Right lobe of liver (tissue), 6 donors: ENCODE results near the gene FNDC3B. TPM values are rescaled to one million over a fixed set of nuclear protein-coding genes. Genes with fewer than 3 reads are reported as not detected.

Experiments
- ATAC-seq, 4 donors: fragments of 200-7000 bp; cut with Tn5 transposase; one replicate each; pipeline ENCODE4 v1.9.1; 2020; ENCODE audit warnings: mild to moderate bottlenecking in 4 of 4, moderate library complexity in 4 of 4
- DNase-seq, 3 donors: peaks; one replicate each; pipeline ENCODE4 v3.0.0-alpha.2; 2020
- H3K27ac ChIP-seq, 3 donors: fragments of 200-600 bp; one replicate each; pipeline ENCODE4 v1.8.0; 2022
- H3K27me3 ChIP-seq, 2 donors: fragments of 200-600 bp; one replicate each; pipeline ENCODE4 v1.8.0; 2022
- H3K36me3 ChIP-seq, 4 donors: fragments of 200-600 bp; sonication (generic) in 1 of 4; one replicate each; pipeline versions ENCODE4 v1.5.1 to v1.8.0; 2017 to 2022; ENCODE audit warnings: control low read depth in 1 of 4
- H3K4me1 ChIP-seq, 4 donors: fragments of 200-600 bp; sonication (generic) in 1 of 4; one replicate each; pipeline versions ENCODE4 v1.5.1 to v1.8.0; 2017 to 2022; ENCODE audit warnings: control low read depth in 1 of 4
- H3K4me3 ChIP-seq, 3 donors: fragments of 200-600 bp; one replicate each; pipeline ENCODE4 v1.8.0; 2022
- H3K9me3 ChIP-seq, 4 donors: fragments of 200-600 bp; sonication (generic) in 1 of 4; one replicate each; pipeline versions ENCODE4 v1.5.1 to v1.8.0; 2017 to 2022; ENCODE audit warnings: control low read depth in 1 of 4
- CTCF ChIP-seq, 4 donors: fragments of 200-600 bp in 3 of 4; fragments of 450-650 bp in 1 of 4; IDR thresholded peaks; one replicate each; pipeline versions ENCODE4 v1.5.1 to v1.8.0; 2016 to 2022; ENCODE audit warnings: antibody characterized with exemption in 4 of 4, mild to moderate bottlenecking in 2 of 4
- POLR2A ChIP-seq: fragments of 450-650 bp; IDR thresholded peaks from one replicate; pipeline ENCODE4 v1.6.1; 2017; ENCODE audit warnings: antibody characterized with exemption, mild to moderate bottlenecking
- WGBS: methylation state at CpG from one replicate; pipeline ENCODE4 v1.1.6; 2018; ENCODE audit warnings: low coverage, low lambda C conversion rate; ENCODE audit not compliant: insufficient coverage; ENCODE audit errors: missing lambda C conversion rate; 5-methylcytosine and 5-hydroxymethylcytosine counted together
- intact Hi-C, 2 donors: fragments of 100-400 bp; cut with DNase I; formaldehyde crosslinking; loops; one replicate each; pipeline versions ENCODE4 v1.11.2 to v1.14.1; 2022
- total RNA-seq, 6 experiments: library from RNA; depleted of rRNA in 2 of 6; stranded (reverse); fragments of >200 nt in 2 of 6; fragmentation: NEBNext Ultra II Directional in 3 of 6; extraction: Animal tissue kit (Norgen Biotek cat#: 25700) in 3 of 6; gene quantifications; one replicate each; pipeline versions ENCODE4 v1.1.0 to v1.2.4, GENCODE V29; 2016 to 2023
- donor health status: DM: no; HTN: yes; CAD: no.
- donor health status: DM: no; HTN: no; CAD: no.
- donor health status: DM: no; HTN: no; CAD: no.
- donor health status: DM: no; HTN: yes; CAD: no.
- donor health status: DM: no; HTN: yes; CAD: no.

FNDC3B gene
- total RNA-seq, 6 experiments from 2014 or later, result 40.2 to 184 (median 63.5) TPM

- ATAC-seq, result peak in 3 of 4 donors; percentile 3 to 50 (median 5)
- Histone ChIP-seq H3K27ac (peak overlapping the region; percentile 46 to 97 (median 89)), H3K4me1 (peaks cover 2 to 88% (median 39%) of the 10 kb centered on the region in 4 donors), H3K36me3 (no peaks in the 10 kb centered on the region), H3K4me3 (no peak overlapping the region), H3K27me3 (no peaks in the 10 kb centered on the region), H3K9me3 (no peaks in the 10 kb centered on the region)
- 51% methylated on average over 2 of the region's 2 CpGs for WGBS
- no peak for DNase-seq
- TF ChIP-seq CTCF (IDR thresholded peaks at IDR 0.05) (no peak), POLR2A (no peak)
- intact Hi-C loops, result no loop called here
Measured at GRCh38 chr3:172137287-172138192, 98.2 kb downstream of the FNDC3B start.

GRCh38 chr3:172138193-172138537, 98.8 kb downstream of the FNDC3B start:
- TF ChIP-seq POLR2A, result no peak
- no peak for TF ChIP-seq CTCF (IDR thresholded peaks at IDR 0.05)
- no peaks in the 10 kb centered on the region for H3K27me3 ChIP-seq
- H3K9me3 ChIP-seq, result no peaks in the 10 kb centered on the region
- intact Hi-C loops, result no loop called here
- H3K36me3 ChIP-seq, result no peaks in the 10 kb centered on the region
- DNase-seq, result no peak
- peaks cover under 1 to 88% (median 40%) of the 10 kb centered on the region in 4 donors for H3K4me1 ChIP-seq
- no peak overlapping the region for H3K4me3 ChIP-seq
- ATAC-seq, result no peak
- H3K27ac ChIP-seq, result peak overlapping the region; percentile 19 to 97 (median 89)
- 52% methylated on average over 3 of the region's 3 CpGs for WGBS

- no peak for TF ChIP-seq CTCF (IDR thresholded peaks at IDR 0.05)
- peak; percentile 17 for TF ChIP-seq POLR2A
- H3K4me1 ChIP-seq, result peaks cover 0 to 82% (median 40%) of the 10 kb centered on the region in 4 donors
- DNase-seq (peak in 1 of 3 donors; percentile 53), ATAC-seq (peak; percentile 19 to 34 (median 26))
- no peaks in the 10 kb centered on the region for H3K36me3 ChIP-seq
- H3K4me3 ChIP-seq, result no peak overlapping the region
- no peaks in the 10 kb centered on the region for H3K27me3 ChIP-seq
- 39% methylated on average over 6 of the region's 6 CpGs for WGBS
- intact Hi-C loops, result no loop called here
- no peaks in the 10 kb centered on the region for H3K9me3 ChIP-seq
- H3K27ac ChIP-seq, result peak overlapping the region; percentile 19 to 97 (median 89)
Measured at GRCh38 chr3:172138792-172139507, 99.6 kb downstream of the FNDC3B start.

GRCh38 chr3:172139528-172140276, 100.3 kb downstream of the FNDC3B start:
- Histone ChIP-seq H3K4me3 (no peak overlapping the region), H3K9me3 (no peaks in the 10 kb centered on the region), H3K27me3 (no peaks in the 10 kb centered on the region), H3K36me3 (no peaks in the 10 kb centered on the region), H3K27ac (peak overlapping the region; percentile 76 to 97 (median 89)), H3K4me1 (peaks cover 0 to 74% (median 37%) of the 10 kb centered on the region in 4 donors)
- WGBS, result 42% methylated on average over 2 of the region's 3 CpGs
- TF ChIP-seq POLR2A (no peak), CTCF (IDR thresholded peaks at IDR 0.05) (no peak)
- no peak for ATAC-seq
- intact Hi-C loops, result no loop called here
- DNase-seq, result no peak
